ENCODE measurements around the gene CLDN7.
A peak's percentile ranks its signal among the peaks of the same experiment; 100 is the strongest.

The CLDN7 gene

GRCh38 chr17:7285679-7286078 lies 23.4 kb upstream of the CLDN7 start:
- DNase-seq (ENCODE audit: low spot score) = no peak

GRCh38 chr17:7284911-7285310 lies 22.6 kb upstream of the CLDN7 start:
- DNase-seq (ENCODE audit: low spot score) = no peak

GRCh38 chr17:7283471-7284216 lies 21.4 kb upstream of the CLDN7 start:
- no peak for DNase-seq (ENCODE audit: low spot score)

GRCh38 chr17:7282752-7283321 lies 20.6 kb upstream of the CLDN7 start:
- DNase-seq (ENCODE audit: low spot score) = no peak

DNA sequence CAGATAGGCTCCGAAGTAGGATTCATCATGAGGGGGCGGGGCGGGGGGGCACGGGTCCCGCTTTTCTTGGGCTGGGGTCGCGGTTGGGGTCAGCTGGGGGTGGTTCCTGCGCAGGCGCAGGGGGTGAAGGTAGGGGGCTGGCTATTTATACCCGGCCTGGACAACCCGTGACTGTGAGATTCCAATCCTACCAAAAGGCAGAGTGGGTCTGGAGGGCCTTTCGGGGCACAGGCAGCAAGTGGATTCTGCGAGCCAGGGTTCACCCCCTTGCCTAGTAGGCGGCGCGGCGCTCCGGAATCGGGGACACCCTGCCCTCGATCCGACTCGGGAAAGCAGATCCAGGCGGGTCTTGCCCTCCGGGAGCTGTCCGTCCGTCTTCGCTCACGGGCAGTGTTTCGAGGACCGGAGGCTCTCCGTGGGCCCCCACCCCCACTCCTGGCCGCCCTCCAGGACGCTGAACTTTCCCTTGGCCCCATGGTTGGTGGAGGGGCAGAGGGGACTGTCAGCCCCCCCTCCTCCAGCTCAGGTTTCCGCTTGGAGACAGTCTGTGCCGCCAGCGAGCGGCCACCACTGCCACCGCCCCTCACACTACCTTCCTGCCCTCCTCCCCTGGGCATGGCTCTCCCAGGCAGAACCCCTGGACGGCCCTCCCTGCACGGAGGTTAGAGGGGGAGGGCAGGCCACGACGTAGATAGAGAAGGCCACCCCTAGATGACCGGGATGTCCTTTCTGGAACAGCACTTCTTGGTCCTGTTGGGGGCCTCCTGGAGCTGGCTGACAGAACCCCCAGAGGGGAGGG lies 19.9 kb upstream of the CLDN7 start:
- no peak for DNase-seq (ENCODE audit: low spot score)

GRCh38 chr17:7281074-7281952 lies 19.0 kb upstream of the CLDN7 start, which contains the start of gene SLC2A4:
Gene SLC2A4, plus strand, starts transcription at chr17:7281718. Its CDS starts 217 bp downstream, at chr17:7281935.
- peak; percentile 92 for DNase-seq (ENCODE audit: low spot score)

DNA sequence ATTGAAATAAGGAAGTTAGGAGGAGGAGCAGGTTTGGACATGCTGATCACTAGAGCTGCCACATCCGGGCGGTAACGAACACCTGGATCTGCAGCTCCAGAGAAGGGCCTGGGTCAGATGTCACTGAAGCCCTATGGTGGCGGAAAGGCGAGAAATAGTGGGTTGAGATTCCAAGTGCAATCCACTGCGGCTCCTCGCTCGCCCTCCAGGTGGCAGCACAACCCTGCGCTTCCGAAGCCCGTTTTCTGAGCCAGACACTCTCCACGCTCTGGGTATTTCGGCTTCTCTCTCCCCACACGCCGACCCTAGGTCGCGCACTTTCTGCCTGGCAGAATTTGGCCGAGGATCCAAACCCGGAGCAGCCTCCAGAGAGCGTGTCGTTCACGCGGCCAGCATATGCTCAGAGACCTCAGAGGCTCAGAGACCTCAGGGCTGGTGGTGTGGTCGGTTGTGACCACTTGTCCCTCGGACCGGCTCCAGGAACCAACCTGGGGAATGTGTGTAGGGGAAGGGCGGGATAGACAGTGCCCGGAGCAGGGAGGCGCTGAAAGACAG lies 18.3 kb upstream of the CLDN7 start:
- DNase-seq (ENCODE audit: low spot score) = peak; percentile 81

GRCh38 chr17:7279448-7279847 lies 17.2 kb upstream of the CLDN7 start:
- no peak for DNase-seq (ENCODE audit: low spot score)

DNA sequence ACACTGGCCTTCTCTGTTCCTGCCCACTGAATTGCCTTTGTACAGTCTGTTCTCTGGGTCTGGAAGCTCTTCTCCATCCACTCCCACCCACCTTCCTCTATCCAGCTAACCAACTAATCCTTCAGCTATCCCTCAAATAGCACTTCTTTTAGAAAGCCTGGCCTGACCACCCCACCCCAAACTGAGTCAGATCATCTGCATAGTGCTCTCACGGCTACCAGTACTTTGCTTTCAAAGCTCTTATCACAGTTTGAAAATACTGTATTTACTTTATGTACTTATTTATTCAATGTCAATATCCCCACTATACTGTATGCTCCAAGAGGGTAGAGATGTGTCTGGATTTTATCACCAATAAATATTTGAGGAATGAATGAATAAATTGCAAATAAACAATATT lies 4.5 kb upstream of the CLDN7 start:
- no peak for DNase-seq (ENCODE audit: low spot score)

GRCh38 chr17:7263801-7264078 lies 1.5 kb upstream of the CLDN7 start:
- no peak for DNase-seq (ENCODE audit: low spot score)

- peak; percentile 71 for DNase-seq (ENCODE audit: low spot score)
Measured at GRCh38 chr17:7262935-7263800, 890 bp upstream of the CLDN7 start.

DNA sequence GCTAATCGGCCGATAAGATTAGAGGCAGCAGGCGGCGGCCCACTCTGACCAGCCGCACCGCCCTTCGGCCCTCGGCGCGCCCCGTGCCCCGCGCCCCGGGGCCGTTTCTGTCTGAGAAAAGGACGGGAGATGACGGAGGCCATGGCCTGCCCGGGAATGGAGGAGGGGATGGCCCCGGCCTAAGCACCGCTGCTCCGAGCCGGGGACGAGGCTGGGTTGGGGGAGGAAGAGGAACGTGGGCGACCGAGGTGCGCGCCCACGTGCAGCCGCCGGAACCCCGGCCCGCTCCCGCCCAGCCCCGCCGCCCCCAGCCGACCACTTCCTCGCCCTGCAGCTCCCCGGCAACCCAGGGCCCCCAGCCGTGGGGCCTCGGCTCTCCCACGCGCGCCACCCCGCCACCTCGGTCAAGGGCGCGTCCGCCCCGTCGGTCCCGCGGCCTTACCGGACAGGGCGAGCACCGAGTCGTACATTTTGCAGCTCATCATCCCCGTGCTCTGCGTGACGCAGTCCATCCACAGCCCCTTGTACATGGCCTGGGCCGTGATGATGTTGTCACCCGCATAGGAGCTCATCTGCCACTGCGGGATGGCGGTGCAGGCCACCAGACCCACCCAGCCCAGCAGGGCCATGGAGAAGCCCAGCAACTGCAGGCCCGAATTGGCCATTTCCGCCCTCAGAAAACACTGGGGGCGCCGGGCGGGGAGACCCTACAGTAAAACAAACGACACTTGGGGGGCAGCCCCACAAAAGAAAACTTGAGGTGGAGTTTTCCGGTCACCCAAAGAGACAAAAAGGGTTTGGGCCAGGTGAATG lies 693 bp downstream of the CLDN7 start:
- DNase-seq (ENCODE audit: low spot score) = peak; percentile 27

- DNase-seq (ENCODE audit: low spot score) = peak; percentile 75
Measured at GRCh38 chr17:7260651-7261378, 1.5 kb downstream of the CLDN7 start.

GRCh38 chr17:7260151-7260550 lies 2.1 kb downstream of the CLDN7 start:
- no peak for DNase-seq (ENCODE audit: low spot score)

GRCh38 chr17:7259555-7259889 lies 2.8 kb downstream of the CLDN7 start:
- DNase-seq (ENCODE audit: low spot score) = no peak

GRCh38 chr17:7258731-7259554 lies 3.3 kb downstream of the CLDN7 start:
- no peak for DNase-seq (ENCODE audit: low spot score)

DNA sequence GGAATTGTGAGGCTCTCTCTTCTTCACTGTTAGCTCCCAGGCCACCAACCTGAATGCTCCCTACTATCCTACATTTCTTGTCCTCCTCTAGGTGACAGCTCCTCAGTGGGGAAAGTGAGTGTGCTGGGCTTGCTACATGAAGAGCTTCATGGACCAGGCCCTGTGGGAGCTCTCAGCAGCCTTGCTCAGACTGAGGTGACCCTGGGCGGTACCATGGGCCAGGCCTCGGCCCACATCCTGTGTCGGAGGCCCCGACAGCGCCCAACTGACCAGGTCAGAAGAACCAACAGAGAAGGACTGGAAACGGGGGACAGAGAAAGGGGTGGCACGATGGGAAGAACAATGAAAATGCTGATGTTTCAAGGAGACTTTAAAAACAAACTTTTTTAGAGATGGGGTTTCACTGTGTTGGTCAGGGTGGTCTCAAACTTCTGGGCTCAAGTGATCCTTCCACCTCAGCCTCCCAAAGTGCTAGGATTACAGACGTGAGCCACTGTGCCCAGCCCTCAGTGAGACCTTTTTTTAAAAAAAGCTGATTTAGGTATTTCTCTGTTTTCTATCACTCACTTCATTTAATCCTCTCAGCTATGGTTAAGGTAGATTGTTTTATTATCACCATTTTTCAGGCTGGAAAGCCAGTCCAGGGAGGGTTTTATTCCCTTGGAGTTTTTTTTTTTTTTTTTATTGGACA lies 5.4 kb downstream of the CLDN7 start:
- DNase-seq (ENCODE audit: low spot score) = no peak

- DNase-seq (ENCODE audit: low spot score) = no peak
Measured at GRCh38 chr17:7254511-7254910, 7.8 kb downstream of the CLDN7 start.
